Stomach smooth muscle (tissue), 2 donors: Measurements from ENCODE around the gene LCE1C.

Experiments
- H3K27ac ChIP-seq: one replicate; pipeline ENCODE4 v1.7.0; 2013; ENCODE audit warnings: mild to moderate bottlenecking, low read length, inconsistent platforms
- H3K27me3 ChIP-seq, 2 donors: one replicate each; pipeline ENCODE4 v1.7.0; 2013; ENCODE audit warnings: low read length in 2 of 2; ENCODE audit not compliant: insufficient read depth in 2 of 2, control insufficient read depth in 1 of 2
- H3K36me3 ChIP-seq, 2 donors: one replicate each; pipeline ENCODE4 v1.7.0; 2013; ENCODE audit warnings: low read length in 2 of 2; ENCODE audit not compliant: control insufficient read depth in 2 of 2, insufficient read depth in 2 of 2
- H3K4me1 ChIP-seq: one replicate; pipeline ENCODE4 v1.7.0; 2013; ENCODE audit warnings: low read length; ENCODE audit not compliant: control insufficient read depth, insufficient read depth
- H3K4me3 ChIP-seq, 2 donors: one replicate each; pipeline ENCODE4 v1.7.0; 2013; ENCODE audit warnings: low read length in 2 of 2
- H3K9ac ChIP-seq, 2 donors: one replicate each; pipeline ENCODE4 v1.7.0; 2013; ENCODE audit warnings: low read length in 2 of 2, mild to moderate bottlenecking in 1 of 2
- H3K9me3 ChIP-seq, 2 donors: one replicate each; pipeline ENCODE4 v1.7.0; 2013; ENCODE audit warnings: low read length in 2 of 2; ENCODE audit not compliant: control insufficient read depth in 2 of 2
- donor health status: healthy.
- donor health status: Pancreatic carcinoma.

Gene LCE1C

DNA sequence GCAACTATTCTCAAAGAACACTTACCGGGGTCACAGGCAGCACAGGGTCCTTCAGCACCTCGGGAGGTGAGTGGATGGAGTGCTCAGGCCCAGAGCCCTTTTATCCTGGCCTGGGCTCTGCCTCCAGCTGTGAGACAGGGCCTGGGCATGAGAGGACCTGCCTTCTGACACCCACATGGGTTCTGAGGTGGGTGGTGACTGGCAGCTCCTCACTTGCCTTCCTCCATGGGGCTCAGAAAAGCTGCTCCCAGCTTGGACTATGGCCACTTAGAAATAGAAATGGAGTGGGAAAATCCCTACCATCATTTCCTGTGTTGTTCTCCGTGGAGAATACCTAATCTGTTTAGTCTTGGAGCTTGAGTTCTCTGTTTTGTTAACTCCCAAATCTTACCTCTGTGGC is at the start of gene LCE1C:
Gene LCE1C, minus strand, starts transcription at position 76 of the 400 bp plus-strand sequence. CDS start 1,173 bp downstream, outside the sequence.
- Histone ChIP-seq H3K27me3 (no peaks in the 10 kb centered on the region), H3K4me1 (no peaks in the 10 kb centered on the region), H3K27ac (no peak within 1 kb of the TSS), H3K36me3 (no peaks in the 10 kb centered on the region), H3K9ac (no peak within 1 kb of the TSS), H3K9me3 (no peaks in the 10 kb centered on the region), H3K4me3 (no peak within 1 kb of the TSS)

GRCh38 chr1:152855661-152856060 is 49.2 kb upstream of the LCE1C start:
- no peaks in the 10 kb centered on the region for H3K27me3 ChIP-seq
- no peak overlapping the region for H3K4me3 ChIP-seq
- no peak overlapping the region for H3K27ac ChIP-seq
- no peak overlapping the region for H3K9ac ChIP-seq
- no peaks in the 10 kb centered on the region for H3K9me3 ChIP-seq
- H3K4me1 ChIP-seq = peaks cover 2% of the 10 kb centered on the region
- H3K36me3 ChIP-seq = no peaks in the 10 kb centered on the region

GRCh38 chr1:152842556-152842955 is 36.1 kb upstream of the LCE1C start, which contains the start of gene LCE6A:
Gene LCE6A, plus strand, starts transcription at chr1:152842856. Its CDS starts 665 bp downstream, at chr1:152843521.
- Histone ChIP-seq H3K9ac (no peak within 1 kb of the TSS), H3K27me3 (peaks cover 0 to 2% of the 10 kb centered on the region in 2 donors), H3K4me3 (no peak within 1 kb of the TSS), H3K27ac (no peak within 1 kb of the TSS), H3K36me3 (no peaks in the 10 kb centered on the region), H3K4me1 (no peaks in the 10 kb centered on the region), H3K9me3 (no peaks in the 10 kb centered on the region)

DNA sequence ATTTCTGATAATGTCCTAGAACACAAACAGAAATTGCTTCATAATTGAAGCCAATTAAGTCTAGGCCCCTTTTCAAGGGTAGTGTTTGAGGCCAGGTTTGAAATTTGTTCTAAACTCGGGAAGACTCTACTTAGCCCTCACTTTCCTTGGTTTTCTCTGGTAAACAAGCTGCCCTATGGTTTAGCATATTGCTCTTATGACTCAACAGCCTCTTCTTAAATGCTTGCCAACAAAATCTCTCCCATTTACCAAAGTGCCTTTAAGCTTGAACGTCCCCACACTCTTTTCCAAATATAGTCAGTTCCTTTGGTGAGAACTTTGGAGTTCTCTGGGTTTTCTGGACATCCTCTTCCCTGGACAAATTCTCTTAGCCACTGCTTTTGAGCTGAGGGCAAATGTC is 30.4 kb upstream of the LCE1C start:
- Histone ChIP-seq H3K27me3 (no peaks in the 10 kb centered on the region), H3K27ac (no peak overlapping the region), H3K36me3 (no peaks in the 10 kb centered on the region), H3K9me3 (no peaks in the 10 kb centered on the region), H3K4me1 (no peaks in the 10 kb centered on the region), H3K4me3 (no peak overlapping the region), H3K9ac (no peak overlapping the region)

DNA sequence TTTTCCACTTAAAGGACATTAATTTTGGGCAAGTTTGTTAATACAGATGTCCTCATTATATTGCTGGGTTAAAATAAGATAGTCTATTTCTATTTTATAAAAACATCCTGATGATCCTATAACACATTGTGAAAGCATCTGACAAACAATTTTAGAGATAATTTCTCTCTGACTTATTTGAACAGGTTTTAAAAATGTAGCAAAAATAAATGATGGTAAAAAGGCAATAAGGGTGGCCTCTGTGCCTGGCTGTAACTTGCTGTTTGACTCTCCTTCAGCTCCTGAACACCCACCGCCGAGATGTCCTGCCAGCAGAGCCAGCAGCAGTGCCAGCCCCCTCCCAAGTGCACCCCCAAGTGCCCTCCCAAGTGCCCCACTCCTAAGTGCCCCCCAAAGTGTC is 20.7 kb upstream of the LCE1C start, which contains the start of gene LCE1A:
Gene LCE1A, plus strand, starts transcription at position 301 of the 400 bp plus-strand sequence. Its CDS starts 0 bp downstream, at position 301.
- Histone ChIP-seq H3K27ac (no peak within 1 kb of the TSS), H3K4me3 (no peak within 1 kb of the TSS), H3K36me3 (no peaks in the 10 kb centered on the region), H3K9ac (no peak within 1 kb of the TSS), H3K4me1 (no peaks in the 10 kb centered on the region), H3K9me3 (no peaks in the 10 kb centered on the region), H3K27me3 (no peaks in the 10 kb centered on the region)

- Histone ChIP-seq H3K27ac (no peak overlapping the region), H3K4me1 (no peaks in the 10 kb centered on the region), H3K9ac (no peak overlapping the region), H3K9me3 (no peaks in the 10 kb centered on the region), H3K27me3 (no peaks in the 10 kb centered on the region), H3K36me3 (no peaks in the 10 kb centered on the region), H3K4me3 (no peak overlapping the region)
Measured at GRCh38 chr1:152824964-152825363, 18.5 kb upstream of the LCE1C start.

- H3K4me3 ChIP-seq = no peak overlapping the region
- no peak overlapping the region for H3K27ac ChIP-seq
- no peaks in the 10 kb centered on the region for H3K4me1 ChIP-seq
- no peak overlapping the region for H3K9ac ChIP-seq
- H3K9me3 ChIP-seq = no peaks in the 10 kb centered on the region
- no peaks in the 10 kb centered on the region for H3K36me3 ChIP-seq
- no peaks in the 10 kb centered on the region for H3K27me3 ChIP-seq
Measured at GRCh38 chr1:152823294-152823693, 16.8 kb upstream of the LCE1C start.

DNA sequence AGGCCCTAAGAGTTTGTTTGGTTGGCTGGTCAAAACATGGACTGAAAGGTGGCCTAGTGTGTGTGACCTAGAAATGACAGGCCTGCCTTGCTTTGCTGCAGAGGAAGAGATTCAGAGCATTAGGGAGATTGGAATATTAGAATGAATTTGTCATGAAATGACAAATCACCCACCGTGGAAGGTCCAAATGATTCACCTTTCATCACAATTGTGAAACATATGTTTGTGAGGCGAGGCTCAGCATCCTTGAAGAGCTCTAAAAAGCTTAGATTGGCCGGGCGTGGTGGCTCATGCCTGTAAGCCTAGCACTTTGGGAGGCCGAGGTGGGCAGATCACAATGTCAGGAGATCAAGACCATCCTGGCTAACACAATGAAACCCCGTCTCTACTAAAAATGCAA is 10.9 kb upstream of the LCE1C start:
- H3K4me1 ChIP-seq = no peaks in the 10 kb centered on the region

DNA sequence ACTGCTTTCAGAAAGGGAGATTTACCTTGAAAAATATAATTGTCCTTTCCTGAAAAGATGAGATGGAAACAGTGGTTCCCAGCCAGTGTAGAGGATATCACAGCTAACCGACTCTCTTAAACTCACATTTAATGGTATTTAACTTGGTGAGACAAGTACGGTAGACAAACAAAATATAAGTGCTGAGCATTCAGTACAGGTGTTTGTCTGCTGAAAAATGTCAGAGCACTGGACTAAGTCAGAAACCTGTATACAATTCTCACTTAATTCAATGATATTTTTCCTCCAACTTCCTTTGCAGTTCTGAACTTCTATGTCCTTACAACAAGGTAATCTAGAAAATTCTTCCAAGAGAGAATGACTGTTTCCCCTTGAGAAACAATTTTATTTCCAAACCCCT is 5.2 kb upstream of the LCE1C start, which contains the start of gene LCE1B:
Gene LCE1B, plus strand, starts transcription at position 301 of the 400 bp plus-strand sequence. CDS start 476 bp downstream, outside the sequence.
- H3K9ac ChIP-seq = no peak within 1 kb of the TSS
- H3K27me3 ChIP-seq = no peaks in the 10 kb centered on the region
- no peaks in the 10 kb centered on the region for H3K4me1 ChIP-seq
- H3K27ac ChIP-seq = no peak within 1 kb of the TSS
- no peaks in the 10 kb centered on the region for H3K36me3 ChIP-seq
- no peaks in the 10 kb centered on the region for H3K9me3 ChIP-seq
- H3K4me3 ChIP-seq = no peak within 1 kb of the TSS

More for the DNA sequence above, 10.9 kb upstream of the LCE1C start:
- Histone ChIP-seq H3K4me3 (no peak overlapping the region), H3K36me3 (no peaks in the 10 kb centered on the region), H3K27ac (no peak overlapping the region), H3K9ac (no peak overlapping the region), H3K27me3 (no peaks in the 10 kb centered on the region), H3K9me3 (no peaks in the 10 kb centered on the region)

DNA sequence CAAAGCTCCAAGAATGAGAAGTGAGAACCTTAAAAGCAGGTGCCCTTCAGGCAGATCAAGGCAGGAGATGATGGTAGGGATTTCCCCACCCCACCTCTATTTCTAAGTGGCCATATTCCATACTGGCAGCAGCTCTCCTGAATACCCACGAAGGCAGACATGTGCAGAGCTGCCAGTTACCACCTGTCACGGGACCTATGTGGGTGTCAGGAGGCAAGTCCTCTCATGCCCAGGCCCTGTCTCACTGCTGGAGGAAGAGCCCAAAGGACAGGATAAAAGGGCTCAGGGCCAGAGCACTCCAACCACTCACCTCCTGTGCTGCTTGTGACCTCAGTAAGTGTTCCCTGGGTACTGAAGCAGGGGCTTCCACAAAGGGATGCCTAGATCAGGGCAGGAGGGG is 4.6 kb upstream of the LCE1C start:
- Histone ChIP-seq H3K27ac (no peak overlapping the region), H3K4me3 (no peak overlapping the region), H3K36me3 (no peaks in the 10 kb centered on the region), H3K27me3 (no peaks in the 10 kb centered on the region), H3K4me1 (no peaks in the 10 kb centered on the region), H3K9ac (no peak overlapping the region), H3K9me3 (no peaks in the 10 kb centered on the region)

DNA sequence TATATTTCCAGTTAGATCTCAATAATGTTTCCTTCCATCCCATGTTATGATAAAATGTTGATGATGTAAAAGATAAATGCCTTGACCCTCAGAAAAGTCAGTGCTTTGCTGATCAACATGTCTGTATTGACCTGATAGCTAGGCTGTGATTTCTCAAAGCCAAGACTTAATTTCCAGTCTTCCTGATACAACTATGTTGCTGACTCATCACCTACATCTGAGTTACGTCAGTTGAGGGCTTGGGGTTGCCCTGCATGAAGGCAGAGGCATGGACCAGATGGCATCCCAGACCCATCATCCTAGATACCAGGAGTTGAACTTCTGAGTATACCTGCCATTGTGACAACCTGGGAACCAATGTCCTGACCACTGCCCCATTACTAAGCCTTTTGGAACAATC is 5.1 kb downstream of the LCE1C start:
- Histone ChIP-seq H3K4me1 (no peaks in the 10 kb centered on the region), H3K9me3 (no peaks in the 10 kb centered on the region), H3K9ac (no peak overlapping the region), H3K36me3 (no peaks in the 10 kb centered on the region), H3K27me3 (no peaks in the 10 kb centered on the region), H3K27ac (no peak overlapping the region), H3K4me3 (no peak overlapping the region)
